ENCODE data around the gene EMD.
A peak's percentile ranks its signal among the peaks of the same experiment; 100 is the strongest.

The EMD gene

GRCh38 chrX:154419189-154419588 lies 40.1 kb downstream of the EMD start:
- no peak for DNase-seq (ENCODE audit: low read depth in 2 of 2)

DNA sequence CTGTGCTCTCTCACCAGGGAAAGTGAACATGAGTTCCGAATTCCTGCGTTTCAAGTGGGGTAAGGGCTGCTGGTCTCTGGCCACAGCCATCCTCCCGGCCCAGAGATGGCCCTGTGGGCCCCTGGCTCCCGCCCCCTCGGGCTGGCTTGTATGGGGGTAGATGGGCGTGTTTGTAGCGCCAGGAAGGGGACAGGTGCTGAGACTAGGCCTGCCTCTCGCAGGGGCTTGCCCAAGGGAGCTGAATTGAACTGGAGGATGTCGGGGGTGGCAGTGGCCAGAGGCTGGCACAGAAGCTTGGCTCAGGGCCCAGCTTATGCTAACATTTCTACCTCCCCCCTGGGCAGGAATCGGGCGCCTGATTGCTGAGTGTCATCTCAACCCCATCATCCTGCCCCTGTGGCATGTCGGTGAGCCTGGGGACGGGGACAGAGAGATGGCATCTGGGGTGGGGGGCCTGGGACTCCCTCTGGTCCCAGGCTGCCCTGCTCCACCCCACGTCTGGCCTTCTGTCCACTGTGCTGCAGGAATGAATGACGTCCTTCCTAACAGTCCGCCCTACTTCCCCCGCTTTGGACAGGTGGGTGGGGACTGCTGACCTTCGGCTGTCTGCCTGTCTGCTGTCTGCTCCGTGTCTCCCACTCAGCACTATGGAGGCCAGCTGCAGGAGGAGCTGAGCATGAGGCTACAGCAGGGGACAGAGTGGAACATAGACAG lies 40.8 kb downstream of the EMD start:
- no peak for DNase-seq (ENCODE audit: low read depth in 2 of 2)

- no peak for DNase-seq (ENCODE audit: low read depth in 2 of 2)
Observed at GRCh38 chrX:154420402-154420756, 41.3 kb downstream of the EMD start.

DNA sequence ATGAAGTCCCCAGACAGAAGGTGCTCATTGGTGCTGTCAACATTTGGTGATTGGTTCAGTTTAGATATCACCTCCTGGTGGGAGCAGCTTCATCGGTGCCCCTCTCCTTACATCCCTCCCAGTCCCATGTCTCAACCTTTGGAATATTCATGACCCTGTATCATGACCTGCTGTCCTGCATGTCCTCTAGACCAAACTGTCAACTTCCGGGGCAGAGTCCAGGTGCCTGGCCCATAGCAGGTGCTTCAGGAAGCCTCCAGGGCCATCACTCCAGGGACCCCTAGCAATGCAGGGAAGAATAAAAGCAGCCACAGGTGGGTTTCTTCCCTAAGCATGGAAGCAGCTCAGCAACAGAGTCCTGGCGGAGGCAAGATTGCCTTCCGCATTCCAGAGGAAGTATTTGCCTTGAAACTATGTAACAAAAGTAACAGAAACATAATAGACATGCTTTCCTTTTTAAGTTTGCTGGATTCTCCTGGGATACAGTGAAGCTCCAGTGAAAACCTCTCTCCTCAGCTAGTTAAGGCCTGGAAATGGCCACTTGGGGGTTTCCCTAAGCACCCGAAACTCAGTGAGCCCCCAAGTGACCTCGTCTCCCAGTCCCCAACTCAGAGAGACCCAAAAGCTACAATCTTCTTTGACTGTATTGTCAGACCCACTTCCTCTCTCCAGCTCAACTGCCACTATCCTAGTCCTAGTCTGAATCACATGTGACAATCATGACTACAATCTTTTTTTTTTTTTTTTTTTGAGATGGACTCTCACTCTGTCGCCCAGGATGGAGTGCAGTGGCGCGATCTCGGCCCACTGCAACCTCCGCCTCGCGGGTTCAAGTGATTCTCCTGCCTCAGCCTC lies 48.0 kb downstream of the EMD start:
- DNase-seq (ENCODE audit: low read depth in 2 of 2) = no peak

GRCh38 chrX:154428176-154429171 lies 49.4 kb downstream of the EMD start, which contains the start of gene ATP6AP1:
Gene ATP6AP1 (plus strand): TSS chrX:154428677. CDS start chrX:154428693, 16 bp downstream.
- peak; percentile 83 to 86 for DNase-seq (ENCODE audit: low read depth in 2 of 2)

GRCh38 chrX:154429711-154430110 lies 50.6 kb downstream of the EMD start:
- DNase-seq (ENCODE audit: low read depth in 2 of 2) = no peak

DNA sequence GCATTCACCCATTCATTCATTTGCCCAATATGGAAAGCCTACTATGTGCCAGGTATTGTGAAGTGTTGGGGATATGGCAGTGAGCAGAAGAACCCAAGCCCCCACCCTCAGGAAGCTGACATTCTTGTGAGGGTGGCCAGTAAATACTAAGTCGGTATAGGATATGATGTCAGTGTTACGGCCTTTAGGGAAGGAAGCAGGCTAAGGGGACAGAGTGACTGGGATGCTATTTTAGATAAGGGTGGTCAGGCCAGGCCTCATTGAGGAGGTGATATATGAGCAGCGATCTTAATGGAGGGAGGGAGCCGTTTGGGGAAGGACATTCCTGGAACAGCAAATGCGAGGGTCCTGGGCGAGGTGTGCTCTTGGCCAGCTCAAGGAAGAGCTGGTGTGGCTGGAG lies 51.4 kb downstream of the EMD start:
- no peak for DNase-seq (ENCODE audit: low read depth in 2 of 2)

DNA sequence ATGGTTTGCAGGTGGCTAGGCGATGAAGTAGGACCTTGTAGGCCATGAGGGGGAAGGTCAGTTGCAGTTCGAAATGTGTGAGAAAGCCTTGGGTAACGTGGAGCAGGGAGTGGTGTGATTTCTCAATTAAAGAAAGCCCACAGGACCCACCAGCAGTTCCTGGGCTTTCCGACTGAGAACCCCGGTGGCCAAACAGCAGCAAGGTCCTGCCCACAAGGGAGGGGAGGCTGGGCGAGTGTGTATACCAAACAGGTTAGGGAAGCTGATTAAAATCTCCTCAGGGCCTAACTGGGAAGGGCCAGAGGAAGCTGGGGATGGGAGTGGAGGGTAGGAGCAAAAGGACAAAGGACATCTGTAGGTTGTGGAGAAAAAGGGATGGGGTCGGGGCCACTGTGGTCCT lies 51.8 kb downstream of the EMD start:
- DNase-seq (ENCODE audit: low read depth in 2 of 2) = no peak

Measured in stimulated activated CD4-positive, alpha-beta T cell treated with anti-CD3 and anti-CD28 coated beads, Interleukin-15, amount 100 ng/mL, for 48 hours (primary cell).